ENCODE measurements around the gene SMG1.

GRCh38 chr16:18959031-18959505 lies 32.9 kb upstream of the SMG1 start:
- TF ChIP-seq CTCF (IDR thresholded peaks at IDR 0.05; ENCODE audit: borderline replicate concordance, extremely low read depth, low read length, poor library complexity, severe bottlenecking) (no peak), EZH2 (IDR thresholded peaks at IDR 0.05; ENCODE audit: borderline replicate concordance, low read depth, low read length, severe bottlenecking) (no peak)

Data from DND-41 (cell line).